WTC11 (cell line): Measurements from ENCODE around the gene HSD17B12.

Experiments used
- ATF3 ChIP-seq: sonication (generic); formaldehyde crosslinking; conservative IDR thresholded peaks from 2 replicates; pipeline ENCODE4 v1.8.1; 2022; ENCODE audit warnings: mild to moderate bottlenecking, missing genetic modification reagents
- ESRRA ChIP-seq: sonication (generic); formaldehyde crosslinking; IDR thresholded peaks from 2 replicates; pipeline ENCODE4 v1.8.1; 2022; ENCODE audit warnings: mild to moderate bottlenecking, missing genetic modification reagents, borderline replicate concordance
- GABPB1 ChIP-seq: sonication (generic); formaldehyde crosslinking; IDR thresholded peaks from 2 replicates; pipeline ENCODE4 v1.8.1; 2023; ENCODE audit warnings: mild to moderate bottlenecking, missing genetic modification reagents
- IRF2 ChIP-seq: sonication (generic); formaldehyde crosslinking; IDR thresholded peaks from 2 replicates; pipeline ENCODE4 v1.8.0; 2022; ENCODE audit warnings: low read depth, missing genetic modification reagents, borderline replicate concordance
- JUN ChIP-seq: sonication (generic); formaldehyde crosslinking; IDR thresholded peaks from 2 replicates; pipeline ENCODE4 v1.8.0; 2023; ENCODE audit warnings: mild to moderate bottlenecking, missing genetic modification reagents
- MAX ChIP-seq: sonication (generic); formaldehyde crosslinking; IDR thresholded peaks from 2 replicates; pipeline ENCODE4 v1.8.0; 2022; ENCODE audit warnings: mild to moderate bottlenecking, missing genetic modification reagents
- PRRX2 ChIP-seq: fragments of 250-450 bp; sonication (Bioruptor Pico); IDR thresholded peaks from 2 replicates; pipeline ENCODE4 v1.8.0; 2021; ENCODE audit warnings: mild to moderate bottlenecking
- ZBTB21 ChIP-seq: sonication (generic); formaldehyde crosslinking; IDR thresholded peaks from 2 replicates; pipeline ENCODE4 v1.8.1; 2023; ENCODE audit warnings: mild to moderate bottlenecking, missing genetic modification reagents, borderline replicate concordance
- ZNF232 ChIP-seq: sonication (generic); formaldehyde crosslinking; IDR thresholded peaks from 2 replicates; pipeline ENCODE4 v1.8.0; 2022; ENCODE audit warnings: mild to moderate bottlenecking, missing genetic modification reagents
- TF ChIP-seq, protein P1 (sequence below): fragments of 200-600 bp; IDR thresholded peaks from 2 replicates; pipeline ENCODE4 v1.8.0; 2022; ENCODE audit warnings: antibody characterized with exemption
- TF ChIP-seq, protein P2 (sequence below): sonication (generic); formaldehyde crosslinking; IDR thresholded peaks from 2 replicates; pipeline ENCODE4 v1.8.1; 2023; ENCODE audit warnings: mild to moderate bottlenecking, missing genetic modification reagents, moderate library complexity
- TF ChIP-seq, protein P3 (sequence below): sonication (generic); formaldehyde crosslinking; IDR thresholded peaks from 2 replicates; pipeline ENCODE4 v1.8.0; 2023; ENCODE audit warnings: missing genetic modification reagents
- TF ChIP-seq, protein P4 (sequence below): sonication (generic); formaldehyde crosslinking; IDR thresholded peaks from 2 replicates; pipeline ENCODE4 v1.8.1; 2022; ENCODE audit warnings: mild to moderate bottlenecking, missing genetic modification reagents, moderate library complexity, borderline replicate concordance

DNA sequence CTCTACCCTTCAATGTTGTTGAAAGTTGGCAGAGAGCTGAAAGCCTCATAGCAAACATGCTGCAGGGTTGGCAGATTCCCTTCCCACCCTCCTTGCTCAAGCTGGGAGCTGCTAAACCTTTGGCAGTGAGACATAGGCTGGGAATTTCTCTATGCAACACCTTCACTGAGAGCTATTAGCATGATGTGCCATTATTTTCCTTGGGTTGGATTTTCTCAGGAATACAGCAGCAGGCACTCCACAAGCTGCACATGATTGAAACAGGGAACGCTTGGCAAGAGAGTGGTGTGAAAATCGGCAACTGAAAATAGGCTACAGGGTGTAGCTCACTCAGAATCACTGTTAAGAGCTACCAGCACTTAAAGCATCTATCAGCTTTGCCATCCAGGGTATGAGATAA lies 190.5 kb downstream of the HSD17B12 start:
- TF ChIP-seq, protein P1, sequence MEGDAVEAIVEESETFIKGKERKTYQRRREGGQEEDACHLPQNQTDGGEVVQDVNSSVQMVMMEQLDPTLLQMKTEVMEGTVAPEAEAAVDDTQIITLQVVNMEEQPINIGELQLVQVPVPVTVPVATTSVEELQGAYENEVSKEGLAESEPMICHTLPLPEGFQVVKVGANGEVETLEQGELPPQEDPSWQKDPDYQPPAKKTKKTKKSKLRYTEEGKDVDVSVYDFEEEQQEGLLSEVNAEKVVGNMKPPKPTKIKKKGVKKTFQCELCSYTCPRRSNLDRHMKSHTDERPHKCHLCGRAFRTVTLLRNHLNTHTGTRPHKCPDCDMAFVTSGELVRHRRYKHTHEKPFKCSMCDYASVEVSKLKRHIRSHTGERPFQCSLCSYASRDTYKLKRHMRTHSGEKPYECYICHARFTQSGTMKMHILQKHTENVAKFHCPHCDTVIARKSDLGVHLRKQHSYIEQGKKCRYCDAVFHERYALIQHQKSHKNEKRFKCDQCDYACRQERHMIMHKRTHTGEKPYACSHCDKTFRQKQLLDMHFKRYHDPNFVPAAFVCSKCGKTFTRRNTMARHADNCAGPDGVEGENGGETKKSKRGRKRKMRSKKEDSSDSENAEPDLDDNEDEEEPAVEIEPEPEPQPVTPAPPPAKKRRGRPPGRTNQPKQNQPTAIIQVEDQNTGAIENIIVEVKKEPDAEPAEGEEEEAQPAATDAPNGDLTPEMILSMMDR: no peak
- TF ChIP-seq ZBTB21 (CRISPR knock-in tag): no peak
- TF ChIP-seq ESRRA (CRISPR knock-in tag): no peak
- TF ChIP-seq, protein P2, sequence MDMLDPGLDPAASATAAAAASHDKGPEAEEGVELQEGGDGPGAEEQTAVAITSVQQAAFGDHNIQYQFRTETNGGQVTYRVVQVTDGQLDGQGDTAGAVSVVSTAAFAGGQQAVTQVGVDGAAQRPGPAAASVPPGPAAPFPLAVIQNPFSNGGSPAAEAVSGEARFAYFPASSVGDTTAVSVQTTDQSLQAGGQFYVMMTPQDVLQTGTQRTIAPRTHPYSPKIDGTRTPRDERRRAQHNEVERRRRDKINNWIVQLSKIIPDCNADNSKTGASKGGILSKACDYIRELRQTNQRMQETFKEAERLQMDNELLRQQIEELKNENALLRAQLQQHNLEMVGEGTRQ (CRISPR knock-in tag): no peak
- TF ChIP-seq MAX (CRISPR knock-in tag): no peak
- no peak for TF ChIP-seq ATF3 (CRISPR knock-in tag)
- TF ChIP-seq ZNF232: no peak
- no peak for TF ChIP-seq JUN (CRISPR knock-in tag)
- TF ChIP-seq IRF2: no peak
- no peak for TF ChIP-seq GABPB1 (CRISPR knock-in tag)
- no peak for TF ChIP-seq PRRX2 (CRISPR knock-in tag)
- TF ChIP-seq, protein P3, sequence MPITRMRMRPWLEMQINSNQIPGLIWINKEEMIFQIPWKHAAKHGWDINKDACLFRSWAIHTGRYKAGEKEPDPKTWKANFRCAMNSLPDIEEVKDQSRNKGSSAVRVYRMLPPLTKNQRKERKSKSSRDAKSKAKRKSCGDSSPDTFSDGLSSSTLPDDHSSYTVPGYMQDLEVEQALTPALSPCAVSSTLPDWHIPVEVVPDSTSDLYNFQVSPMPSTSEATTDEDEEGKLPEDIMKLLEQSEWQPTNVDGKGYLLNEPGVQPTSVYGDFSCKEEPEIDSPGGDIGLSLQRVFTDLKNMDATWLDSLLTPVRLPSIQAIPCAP: no peak
- TF ChIP-seq, protein P4, sequence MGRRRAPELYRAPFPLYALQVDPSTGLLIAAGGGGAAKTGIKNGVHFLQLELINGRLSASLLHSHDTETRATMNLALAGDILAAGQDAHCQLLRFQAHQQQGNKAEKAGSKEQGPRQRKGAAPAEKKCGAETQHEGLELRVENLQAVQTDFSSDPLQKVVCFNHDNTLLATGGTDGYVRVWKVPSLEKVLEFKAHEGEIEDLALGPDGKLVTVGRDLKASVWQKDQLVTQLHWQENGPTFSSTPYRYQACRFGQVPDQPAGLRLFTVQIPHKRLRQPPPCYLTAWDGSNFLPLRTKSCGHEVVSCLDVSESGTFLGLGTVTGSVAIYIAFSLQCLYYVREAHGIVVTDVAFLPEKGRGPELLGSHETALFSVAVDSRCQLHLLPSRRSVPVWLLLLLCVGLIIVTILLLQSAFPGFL (CRISPR knock-in tag): no peak
